A549 (cell line): Measurements from ENCODE around the gene ATM. TPM values are rescaled to one million over a fixed set of nuclear protein-coding genes. Genes with fewer than 3 reads are reported as not detected.

Experiments
- ATAC-seq, 2 experiments: fragments of 200-7000 bp in 1 of 2; fragments of >200 bp in 1 of 2; cut with Nextera tagmentation in 1 of 2; cut with Tn5 transposase in 1 of 2; 3 replicates each; pipeline versions ENCODE4 v1.8.0 to v1.9.1; 2018 to 2020; ENCODE audit warnings: mild to moderate bottlenecking in 1 of 2, moderate library complexity in 1 of 2
- CTCF ChIA-PET: fragments of 300-600 bp; sonication (Branson Sonifier 250); formaldehyde crosslinking; extraction: SDS; loops from one replicate; lab custom pipeline; 2021; ENCODE audit warnings: antibody characterized with exemption, inconsistent platforms; lab: Yijun Ruan, JAX
- POLR2A ChIA-PET: fragments of 350-600 bp; formaldehyde crosslinking; extraction: SDS; loops from one replicate; lab custom pipeline; 2021; ENCODE audit warnings: antibody characterized with exemption, inconsistent platforms; lab: Yijun Ruan, JAX
- DNase-seq, 2 experiments: peaks; one replicate each; pipeline versions ENCODE4 v3.0.0 to v3.0.0-alpha.2; 2011 to 2016; ENCODE audit warnings: low read depth in 1 of 2, low spot score in 1 of 2
- FAIRE-seq: peaks from 2 replicates; lab custom pipeline; 2011; peaks lifted over from hg19 to GRCh38; lab: Jason Lieb, UNC
- H3K27ac ChIP-seq, 2 experiments: fragments of >200 bp; sonication (Bioruptor Twin); formaldehyde crosslinking; 3 replicates each; pipeline ENCODE4 v1.5.1; 2016 to 2017
- H3K4me1 ChIP-seq: fragments of >200 bp; sonication (Bioruptor Twin); formaldehyde crosslinking; 3 replicates; pipeline ENCODE4 v1.6.1; 2016
- H3K4me2 ChIP-seq: fragments of >200 bp; sonication (Bioruptor Twin); formaldehyde crosslinking; 3 replicates; pipeline ENCODE4 v1.6.1; 2016
- H3K4me3 ChIP-seq: fragments of >200 bp; sonication (Bioruptor Twin); formaldehyde crosslinking; 3 replicates; pipeline ENCODE4 v1.5.1; 2016
- H3K9me3 ChIP-seq: fragments of >200 bp; sonication (Bioruptor Twin); formaldehyde crosslinking; 3 replicates; pipeline ENCODE4 v1.6.1; 2016
- BCL3 ChIP-seq: fragments of >200 bp; sonication (Bioruptor Twin); formaldehyde crosslinking; IDR thresholded peaks from 3 replicates; pipeline ENCODE4 v1.6.1; 2016
- CBX8 ChIP-seq: fragments of 200-600 bp; sonication (generic); IDR thresholded peaks from 2 replicates; pipeline ENCODE4 v1.6.1; 2016
- CEBPB ChIP-seq, 2 experiments: fragments of >200 bp in 1 of 2; sonication (Bioruptor Twin) in 1 of 2; formaldehyde crosslinking in 1 of 2; IDR thresholded peaks; 2 replicates each; pipeline ENCODE4 v1.6.1; 2012 to 2016
- CHD2 ChIP-seq: fragments of 150-350 bp; IDR thresholded peaks from 2 replicates; pipeline ENCODE4 v1.6.1; 2014; ENCODE audit warnings: low read length; ENCODE audit not compliant: partially characterized antibody
- CHD4 ChIP-seq: fragments of 200-600 bp; sonication (generic); IDR thresholded peaks from 2 replicates; pipeline ENCODE4 v1.6.1; 2016; ENCODE audit warnings: antibody characterized with exemption, mild to moderate bottlenecking, borderline replicate concordance
- E2F6 ChIP-seq: IDR thresholded peaks from 2 replicates; pipeline ENCODE4 v1.6.1; 2012; ENCODE audit warnings: low read depth, borderline replicate concordance
- EHMT2 ChIP-seq: fragments of 200-600 bp; sonication (generic); IDR thresholded peaks from 2 replicates; pipeline ENCODE4 v1.6.1; 2016; ENCODE audit warnings: antibody characterized with exemption, low read depth, mild to moderate bottlenecking, moderate library complexity
- EP300 ChIP-seq, 2 experiments: fragments of >200 bp; sonication (Bioruptor Twin); formaldehyde crosslinking; IDR thresholded peaks; 2 replicates in 1 of 2; 3 replicates in 1 of 2; pipeline ENCODE4 v1.6.1; 2016 to 2017
- FOSB ChIP-seq: fragments of 250-450 bp; sonication (Bioruptor Pico); IDR thresholded peaks from 2 replicates; pipeline ENCODE4 v1.5.0; 2020; ENCODE audit warnings: mild to moderate bottlenecking, moderate library complexity
- FOXS1 ChIP-seq: fragments of 250-450 bp; sonication (Bioruptor Pico); IDR thresholded peaks from 2 replicates; pipeline ENCODE4 v1.5.0; 2020; ENCODE audit warnings: mild to moderate bottlenecking, moderate library complexity
- HEYL ChIP-seq: fragments of 250-450 bp; sonication (Bioruptor Pico); IDR thresholded peaks from 2 replicates; pipeline ENCODE4 v1.8.0; 2021; ENCODE audit warnings: mild to moderate bottlenecking, moderate library complexity
- HMGXB4 ChIP-seq: fragments of 250-450 bp; sonication (Bioruptor Pico); IDR thresholded peaks from 2 replicates; pipeline ENCODE4 v1.5.0; 2021; ENCODE audit warnings: mild to moderate bottlenecking, moderate library complexity, borderline replicate concordance
- HOXB13 ChIP-seq: fragments of 250-450 bp; sonication (Bioruptor Pico); IDR thresholded peaks from 2 replicates; pipeline ENCODE4 v1.5.0; 2020; ENCODE audit warnings: low read depth, mild to moderate bottlenecking, moderate library complexity
- JUN ChIP-seq, 2 experiments: fragments of >200 bp; sonication (Bioruptor Twin); formaldehyde crosslinking; IDR thresholded peaks; 2 replicates in 1 of 2; 3 replicates in 1 of 2; pipeline ENCODE4 v1.6.1; 2016 to 2017
- KDM1A ChIP-seq: fragments of 200-600 bp; sonication (generic); IDR thresholded peaks from 2 replicates; pipeline ENCODE4 v1.6.1; 2016; ENCODE audit warnings: low read depth, mild to moderate bottlenecking
- MAFK ChIP-seq: fragments of 450-650 bp; IDR thresholded peaks from 2 replicates; pipeline ENCODE4 v1.6.1; 2014; ENCODE audit not compliant: partially characterized antibody
- NFE2L2 ChIP-seq: fragments of 150-350 bp; conservative IDR thresholded peaks from 2 replicates; pipeline ENCODE4 v1.6.1; 2014; ENCODE audit warnings: low read length
- NPAS2 ChIP-seq: fragments of 250-450 bp; sonication (Bioruptor Pico); IDR thresholded peaks from 2 replicates; pipeline ENCODE4 v1.8.0; 2022; ENCODE audit warnings: mild to moderate bottlenecking, moderate library complexity, borderline replicate concordance
- PBX3 ChIP-seq: IDR thresholded peaks from 2 replicates; pipeline ENCODE4 v1.6.1; 2012
- POLR2AphosphoS2 ChIP-seq: conservative IDR thresholded peaks from 2 replicates; pipeline ENCODE4 v1.6.1; 2012; ENCODE audit warnings: low read length, improper control_type of control experiment, inconsistent platforms
- RAD21 ChIP-seq, 2 experiments: fragments of >200 bp in 1 of 2; sonication (Bioruptor Twin) in 1 of 2; formaldehyde crosslinking in 1 of 2; IDR thresholded peaks in 1 of 2; conservative IDR thresholded peaks in 1 of 2; 2 replicates in 1 of 2; 3 replicates in 1 of 2; pipeline ENCODE4 v1.6.1; 2012 to 2018; ENCODE audit warnings: inconsistent platforms in 1 of 2
- RARB ChIP-seq: fragments of 250-450 bp; sonication (Bioruptor Pico); IDR thresholded peaks from 2 replicates; pipeline ENCODE4 v1.8.0; 2021; ENCODE audit warnings: mild to moderate bottlenecking, moderate library complexity
- RCOR1 ChIP-seq: fragments of 150-350 bp; IDR thresholded peaks from 2 replicates; pipeline ENCODE4 v1.6.1; 2014; ENCODE audit warnings: antibody characterized with exemption, low read length, low read depth
- REST ChIP-seq: fragments of 200-600 bp; sonication (generic); IDR thresholded peaks from 2 replicates; pipeline ENCODE4 v1.6.1; 2016; ENCODE audit warnings: antibody characterized with exemption, mild to moderate bottlenecking, moderate library complexity
- TFCP2L1 ChIP-seq: fragments of 250-450 bp; sonication (Bioruptor Pico); IDR thresholded peaks from 2 replicates; pipeline ENCODE4 v1.5.0; 2021; ENCODE audit warnings: mild to moderate bottlenecking
- TP53 ChIP-seq: fragments of 250-450 bp; sonication (Bioruptor Pico); IDR thresholded peaks from 2 replicates; pipeline ENCODE4 v1.5.0; 2021; ENCODE audit warnings: mild to moderate bottlenecking, moderate library complexity
- ZC3H11A ChIP-seq: fragments of 450-650 bp; IDR thresholded peaks from 2 replicates; pipeline ENCODE4 v1.6.1; 2014; ENCODE audit warnings: antibody characterized with exemption, mild to moderate bottlenecking
- ZNF302 ChIP-seq: fragments of 250-450 bp; sonication (Bioruptor Pico); IDR thresholded peaks from 2 replicates; pipeline ENCODE4 v1.9.0; 2021; ENCODE audit warnings: inconsistent platforms, mild to moderate bottlenecking, moderate library complexity
- ZSCAN20 ChIP-seq: fragments of 250-450 bp; sonication (Bioruptor Pico); IDR thresholded peaks from 2 replicates; pipeline ENCODE4 v1.8.0; 2022; ENCODE audit warnings: mild to moderate bottlenecking, moderate library complexity
- WGBS: methylation state at CpG from one replicate; pipeline ENCODE4 v1.1.6; 2017; ENCODE audit errors: missing lambda C conversion rate; 5-methylcytosine and 5-hydroxymethylcytosine counted together
- polyA plus RNA-seq, 4 experiments: library from polyadenylated mRNA; depleted of rRNA in 3 of 4; stranded (reverse); fragments of >200 nt; fragmentation: RNase III in 1 of 4; extraction: RNeasy Plus Mini Kit Qiagen cat#74134 plus additional on column Dnase treatment in 1 of 4; gene quantifications; 2 replicates in 3 of 4; 3 replicates in 1 of 4; pipeline ENCODE4 v1.2.3, GENCODE V29; 2011 to 2017

Gene ATM
- polyA plus RNA-seq, 2 of the 4 experiments (the other 2 are of a cell fraction): 15.6 to 40.4 TPM

- Histone ChIP-seq H3K4me1 (no peaks in the 10 kb centered on the region), H3K4me3 (no peak overlapping the region), H3K4me2 (no peak overlapping the region), H3K9me3 (no peaks in the 10 kb centered on the region)
- no peak for FAIRE-seq
- no peak for ATAC-seq
- POLR2A ChIA-PET: no interaction called here
- DNase-seq: no peak
- no peak for TF ChIP-seq CHD2
- no peak for TF ChIP-seq RAD21 (conservative IDR thresholded peaks at IDR 0.05 in 1 of 2, IDR thresholded peaks at IDR 0.05 in 1 of 2)
- no peak for TF ChIP-seq POLR2AphosphoS2
- TF ChIP-seq HMGXB4 (CRISPR knock-in tag): no peak
- TF ChIP-seq E2F6: no peak
- no peak for TF ChIP-seq ZNF302 (CRISPR knock-in tag)
- no peak for TF ChIP-seq CBX8
- no peak for TF ChIP-seq PBX3
- TF ChIP-seq ZC3H11A: no peak
- TF ChIP-seq KDM1A: no peak
- TF ChIP-seq ZSCAN20 (CRISPR knock-in tag): no peak
- no peak for TF ChIP-seq FOSB
- TF ChIP-seq RARB (CRISPR knock-in tag): no peak
- TF ChIP-seq CEBPB (IDR thresholded peaks at IDR 0.05): no peak
- TF ChIP-seq, all 56 proteins: peak for 0
- 87% methylated on average over 1 of the region's 1 CpG for WGBS
- CTCF ChIA-PET: no interaction called here
- H3K27ac ChIP-seq: no peak overlapping the region
Observed at GRCh38 chr11:108286370-108286769, 63.5 kb downstream of the ATM start.

GRCh38 chr11:108286956-108287355, 64.1 kb downstream of the ATM start:
- no peak for FAIRE-seq
- ChIA-PET POLR2A (no interaction called here), CTCF (no interaction called here)
- Histone ChIP-seq H3K4me3 (no peak overlapping the region), H3K4me1 (no peaks in the 10 kb centered on the region), H3K9me3 (no peaks in the 10 kb centered on the region), H3K27ac (no peak overlapping the region), H3K4me2 (no peak overlapping the region)
- WGBS: 93% methylated on average over 3 of the region's 3 CpGs
- no peak for ATAC-seq
- DNase-seq: no peak
- TF ChIP-seq HEYL (CRISPR knock-in tag) (no peak), CHD4 (no peak), BCL3 (no peak), REST (no peak), NPAS2 (CRISPR knock-in tag) (no peak), MAFK (no peak), TP53 (CRISPR knock-in tag) (no peak), HOXB13 (CRISPR knock-in tag) (no peak), HMGXB4 (CRISPR knock-in tag) (no peak), JUN (IDR thresholded peaks at IDR 0.05) (no peak), FOXS1 (CRISPR knock-in tag) (no peak), EHMT2 (no peak), EP300 (IDR thresholded peaks at IDR 0.05) (no peak), RCOR1 (no peak), TFCP2L1 (CRISPR knock-in tag) (no peak), KDM1A (no peak), NFE2L2 (no peak), ZSCAN20 (CRISPR knock-in tag) (no peak), CEBPB (IDR thresholded peaks at IDR 0.05) (no peak)
